SIG-M5 (cell line): ENCODE data around the gene FOXP1.

ENCODE experiments used
- DNase-seq: peaks from one replicate; lab custom pipeline; 2025; lab: John Stamatoyannopoulos, UW

The FOXP1 gene

DNA sequence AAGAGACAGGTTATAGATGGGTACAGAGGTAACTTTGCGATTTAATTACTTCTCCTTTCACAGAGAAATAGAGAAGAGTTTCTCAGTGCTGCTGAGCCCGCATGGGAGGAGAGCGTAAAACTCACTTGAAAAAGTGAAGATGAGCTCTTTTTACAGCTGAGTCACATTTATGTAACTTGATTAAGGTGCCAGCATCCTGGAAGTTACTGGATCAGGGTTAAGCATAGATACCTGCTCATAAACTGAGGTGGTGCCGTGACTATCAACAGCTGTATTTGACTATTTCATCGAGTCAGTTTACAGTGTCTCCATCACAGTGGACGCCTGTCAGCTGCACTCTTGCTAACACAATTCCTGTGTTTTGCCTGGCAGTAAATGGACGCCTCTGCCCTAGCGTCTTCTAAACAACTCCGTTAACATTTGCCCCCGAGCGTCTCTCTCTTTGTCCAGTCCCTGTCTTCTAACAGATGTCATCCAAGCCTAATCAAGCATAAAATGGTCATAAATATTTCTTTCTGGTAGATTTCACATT is 414.6 kb downstream of the FOXP1 start:
- no peak for DNase-seq

DNA sequence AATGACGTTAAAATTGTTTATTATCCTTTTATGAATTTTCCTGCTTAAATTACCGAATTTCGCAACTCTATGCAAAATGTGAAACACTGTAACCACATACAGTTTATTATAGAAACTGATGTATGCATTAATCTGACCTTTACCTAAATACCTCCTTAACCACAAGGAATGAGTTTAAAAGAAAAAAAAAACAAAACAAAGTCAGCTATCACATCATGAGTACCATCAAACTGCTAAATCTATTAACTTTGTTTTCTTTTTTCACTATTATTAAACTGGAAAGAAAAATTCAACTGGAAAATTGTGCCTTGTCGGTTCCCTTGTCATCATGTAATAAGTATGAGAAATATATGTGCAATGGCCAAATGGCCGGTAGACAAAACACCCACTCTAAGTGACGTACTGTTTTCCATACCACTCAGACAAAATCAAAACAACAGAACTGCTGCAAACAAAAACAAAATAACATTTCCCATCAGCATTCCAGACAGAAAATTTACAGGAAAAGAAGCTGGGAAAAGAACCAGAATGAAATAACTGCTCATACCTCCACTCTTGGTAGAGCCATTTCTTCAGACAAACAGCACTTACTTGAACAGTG is 415.3 kb downstream of the FOXP1 start:
- DNase-seq: no peak

DNA sequence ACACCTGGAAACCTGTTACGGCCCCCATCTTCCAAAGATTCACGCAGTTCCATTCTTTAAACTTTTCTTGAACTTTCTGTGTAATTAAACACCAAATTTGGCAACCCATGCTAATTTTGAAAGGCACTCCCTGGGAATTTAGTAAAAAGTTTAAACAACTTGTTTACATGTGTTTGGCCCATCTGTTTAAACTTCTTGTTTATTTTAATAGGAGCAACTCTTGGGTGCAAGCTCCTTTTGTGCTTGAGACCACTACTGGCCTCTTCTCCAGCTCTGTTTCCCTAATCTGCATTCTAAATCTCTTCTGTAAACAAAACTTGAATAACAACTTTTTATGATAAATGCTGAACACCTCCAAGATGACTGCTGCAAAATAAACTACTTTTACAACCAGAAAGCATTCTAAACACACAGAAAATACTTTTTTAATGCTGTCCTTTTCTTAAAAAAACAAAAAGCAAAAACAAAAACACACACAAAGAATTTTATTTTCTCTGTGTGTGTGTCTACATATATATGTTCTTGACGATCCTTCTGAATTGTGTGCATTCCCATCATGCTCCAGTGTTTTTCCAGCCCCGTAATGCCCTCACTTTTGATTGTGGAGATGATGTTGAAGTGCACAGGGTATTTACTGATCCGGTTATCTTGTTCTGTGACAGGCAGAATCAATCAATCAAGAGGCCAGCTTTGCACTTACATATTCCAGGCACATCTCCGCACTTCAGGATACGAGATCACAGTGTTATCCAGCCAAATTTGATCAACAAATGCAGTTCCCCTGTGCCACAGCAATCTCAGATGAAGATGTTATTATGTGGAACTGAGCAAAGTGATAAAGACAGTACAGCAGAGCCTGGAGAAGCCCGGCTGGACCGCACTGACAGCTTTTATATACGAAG is 416.9 kb downstream of the FOXP1 start:
- DNase-seq: no peak

DNA sequence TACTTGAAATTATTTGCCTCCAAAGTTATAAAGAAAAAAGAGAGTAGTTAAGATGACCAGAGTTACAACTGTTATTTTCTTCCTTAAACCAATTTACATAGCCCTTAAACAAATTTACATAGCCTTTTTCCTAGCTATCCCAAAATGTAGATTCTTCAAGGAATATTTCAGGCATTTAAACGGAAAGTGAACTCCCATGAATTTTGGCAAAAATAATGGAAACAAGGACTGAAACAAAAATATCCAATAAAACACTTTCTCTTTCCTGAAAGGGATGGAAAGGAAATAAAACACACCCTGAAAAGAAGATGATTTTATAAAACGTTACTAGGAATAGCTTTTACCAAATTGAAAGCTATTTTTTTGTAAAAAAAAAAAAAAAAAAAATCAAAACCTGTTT is 418.6 kb downstream of the FOXP1 start:
- DNase-seq: no peak

DNA sequence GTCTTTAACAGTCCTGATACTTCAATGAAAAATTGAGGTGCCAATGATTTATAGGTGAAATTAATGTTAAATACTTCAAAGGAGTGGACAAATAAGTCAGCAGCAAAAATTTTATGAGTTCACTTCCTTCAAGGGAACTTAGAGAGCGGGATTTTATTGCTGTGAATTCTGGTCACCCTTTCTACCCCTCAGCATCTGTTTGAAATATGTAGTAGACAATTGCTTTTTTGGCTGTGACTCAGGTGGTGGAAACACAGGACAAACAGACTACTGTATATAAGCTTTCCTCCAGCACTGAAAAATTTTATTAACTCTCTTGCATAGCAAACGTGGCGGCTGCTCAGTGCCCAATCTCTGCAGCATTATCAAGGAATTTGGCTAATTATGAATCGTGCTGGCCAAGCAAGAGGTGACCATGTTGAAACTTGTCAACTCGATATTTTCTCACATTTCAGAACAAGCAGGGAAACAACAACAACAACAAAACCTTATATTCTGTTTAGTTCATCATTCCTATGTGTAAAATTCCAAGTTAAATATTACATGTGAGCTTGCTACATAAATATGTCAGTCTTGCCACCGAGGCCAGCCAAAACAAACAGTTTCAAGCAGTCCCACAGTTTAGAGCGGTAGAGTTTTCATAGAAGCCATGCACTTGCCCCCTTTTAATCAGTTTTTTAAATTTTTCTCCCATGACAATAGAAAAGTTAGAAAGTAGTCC is 420.2 kb downstream of the FOXP1 start:
- no peak for DNase-seq

DNA sequence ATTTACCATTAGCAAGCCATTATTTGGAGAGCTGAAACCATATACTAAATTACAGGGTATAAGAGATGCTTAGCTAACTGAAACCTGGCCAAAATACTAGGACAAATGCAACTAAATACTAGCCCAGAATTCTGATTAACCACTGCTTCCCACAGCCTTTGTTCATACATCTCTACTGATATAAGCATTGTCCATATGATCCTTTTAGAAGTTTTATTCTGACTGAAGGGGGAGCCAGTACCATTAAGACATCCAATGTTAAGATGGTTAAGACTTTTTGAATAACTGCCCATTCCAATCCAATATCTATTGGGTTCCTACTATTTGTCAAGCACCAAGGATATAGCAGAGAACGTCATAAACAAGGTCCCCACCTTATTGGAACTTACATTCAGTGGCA is 421.3 kb downstream of the FOXP1 start:
- no peak for DNase-seq

DNA sequence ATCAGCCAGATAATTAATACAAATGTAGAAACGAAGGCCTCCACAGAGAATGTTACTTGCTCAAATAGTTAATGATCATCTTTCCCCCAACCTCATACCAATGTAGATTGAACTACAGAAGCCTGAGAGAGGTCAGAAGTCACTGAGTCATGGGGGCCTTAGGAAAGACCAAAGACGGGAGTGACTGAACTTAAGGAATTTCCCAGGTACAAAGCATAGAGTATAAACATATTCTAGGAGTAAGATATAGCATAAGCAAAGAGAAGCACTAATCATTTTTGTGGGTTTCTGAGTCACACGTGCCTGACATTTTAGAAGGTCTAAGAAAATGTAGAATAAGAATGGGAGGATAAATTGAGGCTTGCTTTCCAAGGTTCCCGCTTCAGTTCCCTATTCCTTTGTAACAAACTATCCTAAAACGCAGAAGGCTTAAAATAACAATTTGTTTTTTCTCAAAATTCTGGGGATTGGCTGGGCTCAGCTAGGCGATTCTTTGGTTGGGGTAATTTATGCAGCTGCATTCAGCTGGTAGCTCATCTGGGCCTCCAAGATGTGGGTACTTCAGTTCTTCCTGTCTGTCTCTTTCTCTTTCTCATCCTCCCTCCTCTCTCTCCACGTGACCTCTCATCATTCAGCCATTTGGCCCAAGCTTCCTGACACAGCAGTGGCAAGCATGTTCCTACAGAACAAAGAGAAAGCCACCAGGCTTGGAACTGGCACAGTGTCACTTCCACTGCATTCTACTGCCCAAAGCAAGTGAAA is 422.6 kb downstream of the FOXP1 start:
- no peak for DNase-seq

DNA sequence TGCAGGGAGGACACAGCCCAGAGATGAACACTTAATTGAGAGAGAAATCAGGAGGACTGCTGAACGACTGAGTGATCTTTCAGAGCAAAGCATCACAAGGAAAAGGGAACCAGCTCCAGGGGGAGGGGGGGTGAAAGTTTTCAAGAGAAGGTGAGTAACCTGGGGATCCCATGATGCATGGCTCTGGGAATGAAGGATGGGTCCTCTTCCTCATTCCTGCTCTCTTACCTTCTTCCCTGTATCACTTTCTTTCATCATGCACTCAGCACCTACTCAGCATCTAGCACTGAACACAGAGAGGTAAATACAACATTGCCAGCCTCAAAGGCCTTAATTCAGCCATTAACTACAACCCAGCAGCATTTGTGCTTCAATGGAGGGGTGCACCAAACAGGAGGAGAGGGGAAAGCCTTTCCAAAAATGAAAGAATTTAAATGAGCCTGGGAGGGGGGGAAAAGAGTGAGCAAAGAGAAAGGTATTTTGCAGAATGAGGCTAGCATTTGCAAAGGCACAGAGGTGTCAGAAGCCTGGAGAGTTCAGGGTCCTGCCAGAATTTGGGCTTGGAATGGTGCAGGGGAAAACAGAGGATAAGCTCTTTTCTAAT is 427.4 kb downstream of the FOXP1 start:
- no peak for DNase-seq

DNA sequence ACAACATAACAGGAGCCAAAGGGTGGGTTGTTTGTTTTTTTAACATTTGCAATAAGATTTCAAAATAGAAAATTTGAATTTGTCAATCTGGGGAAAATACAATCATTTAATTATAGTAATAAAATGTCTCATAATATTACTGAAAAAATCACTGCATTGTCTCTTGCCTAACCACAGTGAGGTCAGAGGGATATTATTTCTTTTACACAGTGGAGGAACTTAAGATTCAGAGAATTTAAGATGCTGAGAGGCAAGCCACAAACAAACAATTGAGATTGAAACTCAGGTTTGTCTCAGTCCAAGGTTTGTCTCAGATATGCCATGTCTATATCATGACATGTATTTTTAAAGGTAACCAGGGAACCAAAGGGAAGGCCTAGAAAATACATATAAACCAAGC is 428.7 kb downstream of the FOXP1 start:
- DNase-seq: no peak

DNA sequence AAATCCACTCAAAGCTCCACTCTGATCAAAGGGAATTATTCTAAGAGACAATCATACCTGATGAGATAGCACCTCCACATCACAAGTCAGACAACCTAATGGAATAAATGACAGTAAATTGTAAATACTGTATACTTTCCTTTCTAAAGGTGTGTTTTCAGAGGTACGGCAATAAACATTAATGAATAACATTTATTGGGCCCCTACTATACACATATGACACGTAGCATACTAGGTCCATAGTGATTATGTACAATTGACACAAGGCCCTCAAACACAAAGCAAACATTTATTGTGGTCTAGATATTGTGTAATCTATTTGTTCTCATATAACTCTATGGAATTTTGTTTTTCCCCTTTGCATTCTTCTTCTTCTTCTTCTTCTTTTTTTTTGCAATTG is 429.8 kb downstream of the FOXP1 start:
- DNase-seq: no peak

DNA sequence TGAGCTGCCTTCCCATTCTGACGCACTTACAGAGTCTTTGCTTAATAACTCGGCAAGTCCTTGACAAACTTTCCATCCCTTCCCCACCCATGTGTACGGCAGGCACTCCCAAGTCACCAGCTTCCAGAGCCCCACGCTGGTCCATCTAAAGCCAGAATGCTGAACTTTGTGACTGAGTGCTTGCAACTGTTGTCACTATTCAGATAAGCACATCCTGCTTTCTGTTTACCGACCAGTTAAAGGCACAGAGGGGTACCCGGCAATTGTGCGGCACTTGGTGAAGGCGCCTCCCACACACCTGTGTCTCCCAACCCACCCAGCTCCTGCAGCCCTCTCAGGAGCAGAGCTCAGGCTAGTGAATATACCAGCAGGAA is 430.6 kb downstream of the FOXP1 start:
- no peak for DNase-seq

DNA sequence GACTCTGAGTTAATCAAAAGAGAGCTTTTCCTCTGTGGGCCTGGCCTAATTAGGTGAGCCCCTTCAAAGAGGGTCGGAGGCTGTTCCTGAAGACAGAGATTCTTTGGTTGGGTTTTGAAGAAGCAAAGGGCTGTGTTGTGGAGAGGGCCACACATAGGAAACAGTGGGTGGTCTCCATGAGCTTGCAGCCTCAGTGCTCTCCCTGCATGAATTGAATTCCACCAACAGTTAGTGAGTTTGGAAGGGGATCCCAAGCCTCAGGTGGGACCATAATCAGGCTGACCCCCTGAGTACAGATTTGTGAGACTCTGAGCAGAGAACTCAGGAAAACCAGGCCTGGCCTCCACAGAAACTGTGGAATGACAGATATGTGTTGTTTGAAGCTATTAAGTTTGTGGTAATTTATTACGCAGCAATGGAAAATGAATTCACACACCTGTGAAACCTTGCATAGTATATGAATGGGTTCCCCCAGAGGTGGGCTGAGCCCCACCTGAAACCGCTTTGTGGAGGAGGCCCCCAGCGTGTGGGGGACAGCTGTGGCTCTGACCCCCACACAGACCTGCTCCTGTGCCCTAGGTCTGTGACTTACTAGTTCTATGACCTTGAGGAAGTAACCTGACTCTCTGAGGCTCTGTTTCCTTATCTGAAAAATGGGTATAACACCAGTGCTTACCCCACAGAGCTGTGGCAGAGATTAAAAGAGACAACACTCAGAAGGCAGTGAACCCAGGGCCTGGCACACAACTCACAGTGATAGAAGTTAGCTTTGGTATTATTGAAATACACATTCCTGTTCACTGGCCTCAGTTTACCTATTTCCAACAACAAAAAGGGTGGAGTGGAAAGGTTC is 431.3 kb downstream of the FOXP1 start:
- DNase-seq: no peak

DNA sequence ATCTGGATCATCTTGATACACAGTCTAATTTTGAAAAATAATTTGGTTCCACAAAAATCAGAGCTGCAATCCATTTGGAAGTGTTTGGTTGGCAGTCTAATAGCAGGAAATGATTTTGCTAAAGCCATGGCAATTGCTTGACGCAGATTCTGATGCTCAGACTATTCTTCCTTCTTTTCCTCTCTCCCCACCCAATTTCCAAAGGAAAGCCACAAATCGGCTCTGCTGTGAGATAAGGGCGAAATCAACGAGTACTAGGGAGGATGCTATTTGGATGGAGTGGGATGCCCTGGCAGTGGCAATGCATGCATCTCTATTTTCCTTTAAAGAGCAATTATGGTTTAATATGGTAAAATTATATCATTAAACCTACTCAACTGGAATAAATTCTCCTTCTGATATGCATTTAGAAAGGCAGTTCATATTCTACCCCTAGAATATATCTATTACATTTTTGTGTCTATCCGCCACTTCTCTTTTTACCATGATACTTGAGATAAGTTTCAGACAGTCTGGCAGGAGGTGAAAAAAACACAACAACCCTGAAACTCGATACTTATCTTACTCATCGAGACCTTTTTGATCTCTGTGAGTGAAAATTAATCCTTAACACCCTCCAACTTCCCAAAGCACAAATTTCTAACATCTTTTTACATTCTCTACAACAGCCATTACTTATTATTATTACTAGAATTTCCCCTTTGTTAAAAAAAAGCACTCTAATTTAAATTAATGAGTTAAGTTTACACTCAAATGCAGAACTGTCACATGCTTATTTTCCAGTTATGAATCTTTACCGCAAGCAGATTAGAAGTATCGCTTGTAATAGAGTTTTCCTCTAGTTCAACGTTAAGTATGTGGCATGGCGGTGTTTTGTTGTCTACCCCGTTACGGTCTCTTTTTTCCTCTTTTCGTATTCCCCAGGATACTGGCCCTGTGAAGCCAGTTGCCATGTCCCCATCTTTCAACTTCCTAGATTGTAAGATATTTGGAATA is 433.3 kb downstream of the FOXP1 start:
- DNase-seq: no peak

DNA sequence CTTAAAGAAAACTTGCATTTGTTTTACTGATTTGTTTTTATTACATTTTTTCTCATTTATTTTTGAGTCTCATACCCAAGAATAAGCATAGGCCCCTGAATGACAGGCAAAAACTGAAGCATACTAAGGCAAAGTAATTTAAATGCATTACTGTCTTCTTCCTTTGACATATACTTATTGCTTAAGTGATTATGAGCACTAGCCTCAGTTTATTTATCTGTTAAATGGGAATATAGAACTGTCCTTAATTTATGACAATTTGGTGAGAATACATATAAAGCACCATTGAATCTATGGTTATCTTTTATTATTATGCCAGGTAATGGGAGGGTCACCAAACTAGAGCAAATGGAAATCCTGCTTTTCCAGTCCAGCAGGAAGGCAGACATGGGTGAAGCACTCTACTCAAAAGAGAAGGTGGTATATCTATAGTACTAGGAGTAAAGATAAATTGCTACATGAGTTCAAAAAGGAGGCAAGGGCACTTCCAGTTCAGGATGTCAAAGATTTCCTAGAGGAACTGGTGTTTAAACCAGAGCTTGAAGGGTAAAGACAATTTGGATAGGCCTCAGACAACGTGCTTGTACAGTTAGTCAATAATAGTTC is 435.0 kb downstream of the FOXP1 start:
- DNase-seq: no peak

DNA sequence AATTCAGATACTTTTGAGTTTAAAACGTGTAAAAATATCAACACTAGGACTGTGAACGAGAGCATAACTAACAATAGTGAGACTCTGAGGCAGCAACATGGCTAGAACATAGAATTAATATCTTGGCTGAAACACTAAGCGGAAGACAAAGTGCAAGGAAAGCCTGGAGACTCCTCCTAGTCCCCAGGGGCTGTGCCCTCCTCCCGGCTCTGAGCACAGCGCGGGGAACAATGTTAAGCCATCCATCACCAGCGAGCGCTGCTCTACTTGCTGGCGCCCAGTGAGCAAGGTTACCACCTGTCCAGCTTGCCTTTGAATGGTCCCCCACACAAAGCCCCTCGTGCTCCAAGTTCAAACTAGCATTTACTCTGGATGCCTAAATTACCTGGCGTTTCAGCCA is 436.9 kb downstream of the FOXP1 start:
- DNase-seq: no peak

DNA sequence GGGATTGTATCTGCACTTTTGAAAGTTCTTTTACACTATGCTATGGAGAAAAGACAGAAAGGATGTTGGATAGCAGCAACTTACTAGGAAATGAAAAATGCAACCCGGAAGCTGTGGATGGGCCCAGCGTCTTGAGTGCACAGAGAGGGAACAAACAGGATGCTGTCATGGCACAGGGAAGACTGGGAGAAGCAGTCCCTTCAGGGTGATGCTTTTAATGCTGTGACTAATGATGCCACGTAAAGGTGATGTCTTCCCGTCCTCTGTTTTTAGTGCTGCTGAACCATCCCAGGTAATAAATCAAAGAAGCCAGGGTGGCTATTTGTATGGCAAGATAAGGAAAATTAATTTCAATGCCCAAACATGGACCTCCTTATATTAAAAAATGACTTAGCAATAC is 437.6 kb downstream of the FOXP1 start:
- DNase-seq: no peak

DNA sequence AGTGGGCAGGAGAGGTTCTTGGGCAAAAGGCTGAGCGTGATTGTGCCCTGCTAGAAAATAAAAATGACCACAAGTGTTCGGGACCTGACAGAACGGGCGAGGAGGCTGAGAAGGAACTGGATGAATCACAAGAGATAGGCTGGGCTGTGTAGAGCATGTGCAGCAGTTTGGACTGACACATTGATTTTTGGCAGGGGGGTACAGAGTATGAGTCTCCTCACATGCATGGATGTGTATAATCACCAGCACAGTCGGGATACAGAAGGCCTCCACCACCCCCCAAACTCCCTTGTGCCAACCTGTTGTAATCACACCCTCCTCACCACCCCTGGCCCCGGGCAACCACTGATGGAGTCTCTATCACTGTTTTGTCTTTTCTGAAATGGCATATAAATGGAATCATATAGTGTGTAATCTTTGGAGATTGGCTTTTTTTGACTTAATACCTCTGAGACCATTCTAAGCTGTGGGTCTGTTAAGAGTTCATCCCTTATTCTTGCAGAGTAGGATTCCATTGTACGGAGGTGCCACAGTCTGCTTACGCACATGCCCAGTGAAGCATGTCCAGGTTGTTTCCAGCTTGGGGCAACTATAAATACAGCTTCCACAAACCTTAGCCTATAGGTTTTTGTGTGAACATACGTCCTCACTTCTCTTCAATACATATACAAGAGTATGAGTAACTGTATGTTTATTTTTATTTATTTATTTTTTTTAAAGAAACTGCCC is 438.8 kb downstream of the FOXP1 start:
- no peak for DNase-seq

DNA sequence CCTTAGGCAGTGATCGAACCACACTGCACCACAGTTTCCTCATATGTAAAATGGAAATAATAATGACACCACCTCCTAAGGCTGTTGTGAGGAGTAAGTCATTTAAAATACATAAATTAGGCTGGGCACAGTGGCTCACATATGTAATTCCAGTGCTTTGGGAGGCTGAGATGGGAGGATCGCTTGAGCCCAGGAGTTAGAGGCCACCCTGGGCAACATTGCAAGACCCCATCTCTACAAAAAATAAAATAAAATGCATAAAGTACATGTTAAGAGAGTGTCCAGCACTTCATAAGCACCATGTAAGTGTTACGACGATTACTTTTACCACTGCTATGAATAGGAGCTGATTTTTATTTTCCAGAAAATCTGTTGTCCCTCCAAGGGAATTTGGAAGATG is 440.0 kb downstream of the FOXP1 start:
- DNase-seq: no peak
